ENCODE measurements around the gene SMTNL1. TPM values are rescaled to one million over a fixed set of nuclear protein-coding genes. Genes with fewer than 3 reads are reported as not detected.

SMTNL1 gene
- polyA plus RNA-seq, 4 donors: 0.11 to 0.46 (median 0.22) TPM

DNA sequence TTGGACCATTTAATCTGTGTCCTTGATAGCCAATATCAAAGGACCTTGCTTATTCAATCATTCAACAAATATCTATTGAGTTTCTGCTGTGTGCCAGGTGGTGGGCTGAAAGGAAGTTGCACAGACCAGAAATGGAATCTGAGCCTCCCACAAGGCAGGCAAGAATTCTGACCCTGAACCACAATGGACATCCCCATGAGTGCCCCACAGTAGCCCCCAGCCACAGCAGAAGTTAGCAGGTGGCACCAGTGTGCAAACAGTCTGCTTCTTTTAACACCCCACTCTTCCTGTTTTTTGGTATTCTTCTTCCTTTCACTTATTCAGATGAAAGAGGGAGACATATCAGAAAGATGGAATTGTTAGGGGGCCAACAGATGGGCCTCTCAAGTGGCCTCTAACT, 47.9 kb downstream of the SMTNL1 start:
- no peak for DNase-seq (ENCODE audit: low read depth in 4 of 4, low spot score in 2 of 4)

DNA sequence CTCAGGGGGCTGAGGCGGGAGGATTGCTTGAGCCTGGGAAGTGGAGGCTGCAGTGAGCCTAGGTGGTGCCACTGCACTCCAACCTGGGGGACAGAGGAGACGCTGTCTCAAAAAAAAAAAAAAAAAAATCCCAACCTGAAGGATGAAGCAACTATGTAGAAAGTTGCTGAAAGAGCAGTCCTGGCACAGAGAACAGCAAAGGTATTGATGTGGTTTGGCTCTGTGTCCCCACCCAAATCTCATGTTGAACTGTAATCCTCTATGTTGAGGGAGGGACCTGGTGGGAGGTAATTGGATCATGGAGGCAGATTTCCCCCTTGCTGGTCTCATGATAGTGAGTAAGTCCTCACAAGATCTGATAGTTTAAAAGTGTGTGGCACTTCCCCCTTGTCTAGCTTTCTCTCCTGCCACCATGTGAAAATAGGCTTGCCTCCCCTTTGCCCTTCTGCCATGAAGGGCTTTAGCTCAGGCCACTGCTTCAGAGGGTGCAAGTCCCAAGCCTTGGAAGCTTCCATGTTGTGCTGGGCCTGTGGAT, 49.4 kb downstream of the SMTNL1 start:
- no peak for DNase-seq (ENCODE audit: low read depth in 4 of 4, low spot score in 2 of 4)

DNA sequence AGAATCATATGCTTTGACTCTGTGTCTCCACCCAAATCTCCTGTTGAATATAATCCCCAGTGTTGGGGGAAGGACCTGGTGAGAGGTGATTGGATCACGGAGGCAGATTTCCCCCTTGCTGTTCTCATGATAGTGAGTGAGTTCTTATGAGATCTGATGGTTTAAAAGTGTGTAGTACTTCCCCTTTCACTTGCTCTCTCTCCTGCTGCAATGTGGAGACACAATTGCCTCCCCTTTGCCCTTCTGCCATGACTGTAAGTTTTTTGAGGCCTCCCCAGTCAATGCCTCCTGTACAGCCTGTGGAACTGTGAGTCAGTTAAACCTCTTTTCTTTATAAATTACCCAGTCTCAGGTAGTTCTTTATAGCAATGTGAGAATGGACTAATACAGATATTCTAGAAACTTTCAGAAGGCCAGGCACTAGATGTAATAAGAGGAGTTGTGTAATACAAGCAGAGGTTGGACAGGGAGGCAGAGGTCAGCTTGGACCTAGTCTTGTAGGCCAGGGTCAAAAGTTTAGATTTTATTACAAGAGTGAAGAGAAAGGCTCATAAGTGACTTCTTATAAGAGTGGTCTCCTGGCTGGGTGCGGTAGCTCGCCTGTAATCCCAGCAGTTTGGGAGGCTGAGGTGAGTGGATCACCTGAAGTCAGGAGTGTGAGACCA, 50.8 kb downstream of the SMTNL1 start:
- DNase-seq (ENCODE audit: low read depth in 4 of 4, low spot score in 2 of 4): no peak

DNA sequence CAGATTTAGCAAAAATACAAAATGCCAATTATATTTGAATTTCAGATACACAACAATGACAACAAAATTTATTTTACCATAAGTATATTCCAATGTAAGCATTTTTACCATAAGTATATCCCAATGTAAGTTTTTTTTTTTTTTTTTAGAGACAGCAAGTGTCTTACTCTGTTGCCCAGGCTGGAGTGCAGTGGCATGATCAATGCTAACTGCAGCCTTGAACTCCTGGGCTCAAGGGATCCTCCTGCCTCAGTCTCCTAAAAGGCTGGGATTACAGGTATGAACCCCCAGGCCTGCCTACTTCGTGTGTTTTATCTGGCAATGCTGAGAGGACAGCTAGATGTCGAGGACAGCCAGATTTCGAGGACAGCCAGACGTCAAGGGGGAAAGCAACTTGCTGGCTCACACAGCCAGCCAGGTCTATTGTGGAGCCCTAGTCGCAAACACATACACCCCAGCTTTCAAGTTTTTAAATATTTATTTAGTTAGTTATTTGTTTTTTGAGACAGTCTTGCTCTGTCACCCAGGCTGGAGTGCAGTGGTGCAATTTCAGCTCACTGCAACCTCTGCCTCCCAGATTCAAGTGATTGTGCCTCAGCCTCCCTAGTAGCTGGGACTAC, 59.0 kb downstream of the SMTNL1 start:
- DNase-seq (ENCODE audit: low read depth in 4 of 4, low spot score in 2 of 4): no peak

DNA sequence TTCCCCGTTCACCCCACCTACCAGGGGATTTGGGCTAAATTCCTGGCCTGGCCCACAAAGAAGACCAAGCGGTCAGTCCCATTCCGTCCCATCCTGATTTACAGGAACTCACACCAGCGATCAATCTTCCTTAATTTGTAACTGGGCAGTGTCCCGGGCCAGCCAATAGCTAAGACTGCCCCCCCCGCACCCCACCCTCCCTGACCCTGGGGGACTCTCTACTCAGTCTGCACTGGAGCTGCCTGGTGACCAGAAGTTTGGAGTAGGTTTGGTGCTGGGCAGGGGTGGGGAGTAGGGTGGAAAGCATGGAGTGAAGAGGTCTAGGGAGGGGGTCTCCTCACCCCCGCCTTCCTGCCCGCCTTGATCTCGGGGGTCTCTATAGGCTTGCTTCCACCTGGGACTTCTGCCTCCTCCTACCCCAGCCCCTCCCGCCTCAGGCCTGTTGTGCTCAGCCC, 60.1 kb downstream of the SMTNL1 start, which contains the start of gene SERPING1:
Gene SERPING1, plus strand, starts transcription at position 225 of the 455 bp plus-strand sequence. CDS start 586 bp downstream, outside the sequence.
- peak in 2 of 4 donors; percentile 32 to 43 for DNase-seq (ENCODE audit: low read depth in 4 of 4, low spot score in 2 of 4)

DNA sequence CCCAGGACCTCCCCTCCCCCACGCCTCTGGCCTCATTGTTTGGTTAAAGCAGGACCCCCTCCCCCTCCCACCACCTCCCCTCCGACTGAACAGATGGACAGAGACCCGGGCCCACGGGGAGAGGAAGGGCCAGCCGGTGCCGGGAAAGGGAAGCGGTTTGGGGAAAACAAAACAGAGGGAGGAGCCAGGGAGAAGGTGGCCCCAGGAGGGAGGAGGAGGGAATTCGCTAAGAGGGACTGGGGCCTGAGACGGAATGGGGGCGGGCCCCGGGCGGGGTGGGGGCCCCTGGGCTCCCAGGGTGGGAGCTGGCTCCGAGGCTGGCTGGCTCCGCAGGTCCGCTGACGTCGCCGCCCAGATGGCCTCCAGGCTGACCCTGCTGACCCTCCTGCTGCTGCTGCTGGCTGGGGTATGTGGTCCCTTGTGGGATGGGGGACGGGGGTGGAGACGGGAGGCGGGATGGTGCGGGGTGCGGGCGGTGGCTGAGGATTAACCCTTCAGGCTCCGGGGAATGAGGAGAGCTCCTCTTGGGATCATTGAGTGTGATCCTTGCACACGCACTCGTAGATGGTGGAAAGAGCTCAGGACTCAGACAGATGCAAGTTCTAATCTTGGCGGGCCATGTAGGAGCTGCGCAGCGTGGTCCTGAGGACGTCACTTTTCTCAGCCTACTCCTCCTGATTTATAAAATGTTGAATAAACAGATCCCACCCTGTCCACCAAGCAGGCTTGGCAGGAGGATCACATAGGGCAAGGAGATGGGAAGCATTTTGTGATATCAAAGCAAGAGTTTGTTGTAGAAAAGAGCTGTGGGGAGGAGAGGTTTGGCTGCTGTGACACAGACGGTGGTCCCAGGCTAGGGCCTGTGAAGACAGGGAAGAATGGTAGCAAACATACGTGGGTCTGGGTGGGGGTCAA, 60.8 kb downstream of the SMTNL1 start:
- peak; percentile 43 to 73 (median 64) for DNase-seq (ENCODE audit: low read depth in 4 of 4, low spot score in 2 of 4)

DNA sequence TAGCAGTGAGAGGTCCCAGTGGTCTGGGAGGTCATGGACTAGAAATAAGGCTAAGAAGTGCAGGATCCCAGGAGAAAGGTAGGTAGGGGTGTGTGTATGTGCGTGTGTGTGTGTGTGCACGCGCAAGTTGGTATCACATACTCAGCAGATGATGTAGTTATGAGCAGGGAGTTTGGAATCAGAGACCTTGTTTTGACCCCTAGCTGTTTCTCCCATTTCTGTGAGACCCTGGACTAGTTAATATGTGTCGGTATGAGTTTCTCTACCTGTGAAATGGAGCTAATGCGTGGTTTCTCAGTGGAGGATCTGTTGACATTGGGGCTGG, 61.4 kb downstream of the SMTNL1 start:
- DNase-seq (ENCODE audit: low read depth in 4 of 4, low spot score in 2 of 4): no peak

DNA sequence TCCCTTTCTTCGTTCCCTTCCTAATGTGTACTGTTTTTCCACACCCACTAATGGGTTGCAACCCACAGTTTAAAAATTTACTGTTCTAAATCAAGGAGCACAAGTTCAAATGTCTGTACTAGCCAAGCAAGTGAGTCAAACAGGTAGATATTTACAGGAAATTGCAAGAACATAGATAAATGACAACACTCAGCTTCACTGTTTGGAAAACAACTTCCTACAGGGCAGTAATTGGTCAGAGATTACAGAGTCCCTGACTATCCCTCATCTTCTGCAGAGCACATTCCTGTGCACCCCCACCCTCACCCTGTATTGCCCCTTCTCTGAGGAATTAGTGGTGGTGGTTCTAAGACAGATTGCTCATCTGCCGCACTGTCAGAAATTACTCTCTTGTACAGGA, 62.0 kb downstream of the SMTNL1 start:
- no peak for DNase-seq (ENCODE audit: low read depth in 4 of 4, low spot score in 2 of 4)

Other genes with a start within 250 kb of the SMTNL1 start
- 10 to 100 TPM; 65.8 to 74.5 (median 68.7) TPM for gene TNKS1BP1, start 212.6 kb upstream of the SMTNL1 start, polyA plus RNA-seq (ENCODE audit: insufficient read length in 4 of 4)
- 100 to 1,000 TPM; 169 to 189 (median 183) TPM for gene SSRP1, start 201.7 kb upstream of the SMTNL1 start, polyA plus RNA-seq (ENCODE audit: insufficient read length in 4 of 4)
- under 1 TPM; 0.46 to 0.85 (median 0.70) TPM for gene P2RX3, start 199.2 kb upstream of the SMTNL1 start, polyA plus RNA-seq (ENCODE audit: insufficient read length in 4 of 4)
- 1 to 10 TPM in 1 of 4 donors, under 1 TPM in 3; 0.21 to 1.2 (median 0.69) TPM for gene PRG3, start 156.4 kb upstream of the SMTNL1 start, polyA plus RNA-seq (ENCODE audit: insufficient read length in 4 of 4)
- gene PRG2, start 146.9 kb upstream of the SMTNL1 start, polyA plus RNA-seq (ENCODE audit: insufficient read length in 4 of 4): 1 to 10 TPM in 2 of 4 donors, under 1 TPM in 2; 0.22 to 3.1 (median 1.1) TPM
- gene SLC43A3, start 110.5 kb upstream of the SMTNL1 start, polyA plus RNA-seq (ENCODE audit: insufficient read length in 4 of 4): 10 to 100 TPM; 19.8 to 24.7 (median 22.7) TPM
- 1 to 10 TPM; 3.0 to 3.9 (median 3.2) TPM for gene RTN4RL2, start 77.1 kb upstream of the SMTNL1 start, polyA plus RNA-seq (ENCODE audit: insufficient read length in 4 of 4)
- 1 to 10 TPM; 6.7 to 8.8 (median 7.0) TPM for gene SLC43A1, start 21.9 kb upstream of the SMTNL1 start, polyA plus RNA-seq (ENCODE audit: insufficient read length in 4 of 4)
- gene TIMM10, start 6.8 kb upstream of the SMTNL1 start, polyA plus RNA-seq (ENCODE audit: insufficient read length in 4 of 4): 10 to 100 TPM; 45.8 to 59.3 (median 52.2) TPM
- 10 to 100 TPM; 32.3 to 47.6 (median 44.0) TPM for gene UBE2L6, start 30.1 kb downstream of the SMTNL1 start, polyA plus RNA-seq (ENCODE audit: insufficient read length in 4 of 4)
- gene SERPING1, start 60.1 kb downstream of the SMTNL1 start, polyA plus RNA-seq (ENCODE audit: insufficient read length in 4 of 4): 100 to 1,000 TPM; 145 to 174 (median 160) TPM
- 1 to 10 TPM; 1.6 to 5.6 (median 3.2) TPM for gene YPEL4, start 112.3 kb downstream of the SMTNL1 start, polyA plus RNA-seq (ENCODE audit: insufficient read length in 4 of 4)
- gene CLP1, start 120.2 kb downstream of the SMTNL1 start, polyA plus RNA-seq (ENCODE audit: insufficient read length in 4 of 4): 10 to 100 TPM; 13.5 to 17.8 (median 15.6) TPM
- gene ZDHHC5, start 130.5 kb downstream of the SMTNL1 start, polyA plus RNA-seq (ENCODE audit: insufficient read length in 4 of 4): 10 to 100 TPM; 50.0 to 55.6 (median 53.0) TPM
- gene MED19, start 174.6 kb downstream of the SMTNL1 start, polyA plus RNA-seq (ENCODE audit: insufficient read length in 4 of 4): 10 to 100 TPM; 16.7 to 25.9 (median 22.5) TPM
- 100 to 1,000 TPM; 108 to 120 (median 118) TPM for gene TMX2, start 175.0 kb downstream of the SMTNL1 start, polyA plus RNA-seq (ENCODE audit: insufficient read length in 4 of 4)
- gene SELENOH, start 203.9 kb downstream of the SMTNL1 start, polyA plus RNA-seq (ENCODE audit: insufficient read length in 4 of 4): 100 to 1,000 TPM; 110 to 168 (median 131) TPM
- gene BTBD18, start 214.2 kb downstream of the SMTNL1 start, polyA plus RNA-seq (ENCODE audit: insufficient read length in 4 of 4): under 1 TPM in 3 of 4 donors, not detected in 1; 0.24 to 0.49 (median 0.33) TPM
- 100 to 1,000 TPM; 181 to 247 (median 217) TPM for gene CTNND1, start 224.2 kb downstream of the SMTNL1 start, polyA plus RNA-seq (ENCODE audit: insufficient read length in 4 of 4)